Measurements from ENCODE around the gene GAB2.

- TF ChIP-seq CTCF (IDR thresholded peaks at IDR 0.05) (no peak), POLR2A (IDR thresholded peaks at IDR 0.05) (no peak)
Measured at GRCh38 chr11:78262238-78262637, 155.4 kb downstream of the GAB2 start.

Measured in thyroid gland (tissue), 4 donors.